ENCODE measurements around the gene PEX5L.

The PEX5L gene

DNA sequence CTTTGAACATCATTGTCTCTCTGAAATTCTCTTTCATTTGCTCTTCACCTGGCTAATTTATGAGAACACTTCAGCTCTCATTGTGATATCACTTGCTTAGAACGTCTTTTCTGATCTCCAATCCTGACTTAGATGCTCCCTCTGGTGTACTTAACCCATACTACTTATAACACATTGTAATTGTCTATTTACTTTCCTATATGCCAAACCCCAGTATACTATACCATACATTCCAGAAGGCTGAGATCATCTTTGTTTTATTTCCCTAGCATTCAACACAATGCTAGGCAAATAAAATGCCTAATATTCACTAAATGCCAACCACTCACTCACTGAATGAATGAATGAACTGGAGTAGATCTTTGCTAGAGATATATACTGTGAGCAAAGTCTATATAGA is 27.0 kb upstream of the PEX5L start:
- Histone ChIP-seq H3K9me3 (replicated peaks; ENCODE audit: insufficient read depth, low read length) (no peaks in the 10 kb centered on the region), H3K4me3 (ENCODE audit: low read length) (no peak overlapping the region), H4K20me1 (ENCODE audit: insufficient read depth, low read length) (no peaks in the 10 kb centered on the region), H3K79me2 (ENCODE audit: low read length) (no peaks in the 10 kb centered on the region), H2AFZ (ENCODE audit: low read length) (no peak overlapping the region), H3K36me3 (replicated peaks; ENCODE audit: insufficient read depth, low read length) (no peaks in the 10 kb centered on the region), H3K4me1 (ENCODE audit: low read length) (no peaks in the 10 kb centered on the region), H3K9me2 (replicated peaks; ENCODE audit: insufficient read depth, low read length) (no peaks in the 10 kb centered on the region), H3K27me3 (replicated peaks; ENCODE audit: insufficient read depth, low read length) (no peaks in the 10 kb centered on the region), H3K9ac (ENCODE audit: low read length) (no peak overlapping the region), H3K27ac (ENCODE audit: low read length) (no peak overlapping the region), H3K4me2 (ENCODE audit: low read depth, low read length) (no peak overlapping the region), H3F3A (ENCODE audit: insufficient read depth, low read length) (no peaks in the 10 kb centered on the region)
- no peak for DNase-seq
- no peak for TF ChIP-seq EZH2phosphoT487 (IDR thresholded peaks at IDR 0.05; ENCODE audit: low read length)
- no peak for TF ChIP-seq EZH2 (optimal IDR thresholded peaks at IDR 0.05; ENCODE audit: low read depth, low read length)
- TF ChIP-seq, protein P1, sequence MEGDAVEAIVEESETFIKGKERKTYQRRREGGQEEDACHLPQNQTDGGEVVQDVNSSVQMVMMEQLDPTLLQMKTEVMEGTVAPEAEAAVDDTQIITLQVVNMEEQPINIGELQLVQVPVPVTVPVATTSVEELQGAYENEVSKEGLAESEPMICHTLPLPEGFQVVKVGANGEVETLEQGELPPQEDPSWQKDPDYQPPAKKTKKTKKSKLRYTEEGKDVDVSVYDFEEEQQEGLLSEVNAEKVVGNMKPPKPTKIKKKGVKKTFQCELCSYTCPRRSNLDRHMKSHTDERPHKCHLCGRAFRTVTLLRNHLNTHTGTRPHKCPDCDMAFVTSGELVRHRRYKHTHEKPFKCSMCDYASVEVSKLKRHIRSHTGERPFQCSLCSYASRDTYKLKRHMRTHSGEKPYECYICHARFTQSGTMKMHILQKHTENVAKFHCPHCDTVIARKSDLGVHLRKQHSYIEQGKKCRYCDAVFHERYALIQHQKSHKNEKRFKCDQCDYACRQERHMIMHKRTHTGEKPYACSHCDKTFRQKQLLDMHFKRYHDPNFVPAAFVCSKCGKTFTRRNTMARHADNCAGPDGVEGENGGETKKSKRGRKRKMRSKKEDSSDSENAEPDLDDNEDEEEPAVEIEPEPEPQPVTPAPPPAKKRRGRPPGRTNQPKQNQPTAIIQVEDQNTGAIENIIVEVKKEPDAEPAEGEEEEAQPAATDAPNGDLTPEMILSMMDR (IDR thresholded peaks at IDR 0.05; ENCODE audit: low read length): no peak

DNA sequence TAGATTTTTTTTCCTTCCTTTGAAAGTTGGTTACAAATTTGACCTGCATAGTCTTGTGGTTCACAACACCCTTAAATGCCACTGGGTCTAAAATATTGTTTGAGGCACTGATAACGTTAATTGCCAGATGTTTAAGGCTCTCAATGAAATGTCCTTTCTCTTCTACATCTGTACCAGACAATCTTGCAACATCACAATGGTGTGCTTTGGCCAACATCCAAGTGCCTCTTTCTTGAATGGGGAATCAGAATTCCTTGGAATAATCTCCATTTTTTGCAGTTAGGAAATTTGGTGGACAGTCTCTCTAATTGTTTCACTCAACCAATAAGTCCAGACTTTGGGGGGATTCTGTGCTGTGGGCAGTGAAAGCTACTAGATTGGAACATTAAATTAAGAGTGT is 26.0 kb upstream of the PEX5L start:
- Histone ChIP-seq H3K36me3 (replicated peaks; ENCODE audit: insufficient read depth, low read length) (no peaks in the 10 kb centered on the region), H3K4me1 (ENCODE audit: low read length) (no peaks in the 10 kb centered on the region), H3K9ac (ENCODE audit: low read length) (no peak overlapping the region), H3K4me2 (ENCODE audit: low read depth, low read length) (no peak overlapping the region), H3K79me2 (ENCODE audit: low read length) (no peaks in the 10 kb centered on the region), H3K4me3 (ENCODE audit: low read length) (no peak overlapping the region), H3K27me3 (replicated peaks; ENCODE audit: insufficient read depth, low read length) (no peaks in the 10 kb centered on the region), H4K20me1 (ENCODE audit: insufficient read depth, low read length) (no peaks in the 10 kb centered on the region), H3K9me2 (replicated peaks; ENCODE audit: insufficient read depth, low read length) (no peaks in the 10 kb centered on the region), H2AFZ (ENCODE audit: low read length) (no peak overlapping the region), H3K9me3 (replicated peaks; ENCODE audit: insufficient read depth, low read length) (no peaks in the 10 kb centered on the region), H3F3A (ENCODE audit: insufficient read depth, low read length) (no peaks in the 10 kb centered on the region), H3K27ac (ENCODE audit: low read length) (no peak overlapping the region)
- DNase-seq: no peak
- TF ChIP-seq, protein P1 (IDR thresholded peaks at IDR 0.05; ENCODE audit: low read length): no peak
- no peak for TF ChIP-seq EZH2phosphoT487 (IDR thresholded peaks at IDR 0.05; ENCODE audit: low read length)
- no peak for TF ChIP-seq EZH2 (optimal IDR thresholded peaks at IDR 0.05; ENCODE audit: low read depth, low read length)

DNA sequence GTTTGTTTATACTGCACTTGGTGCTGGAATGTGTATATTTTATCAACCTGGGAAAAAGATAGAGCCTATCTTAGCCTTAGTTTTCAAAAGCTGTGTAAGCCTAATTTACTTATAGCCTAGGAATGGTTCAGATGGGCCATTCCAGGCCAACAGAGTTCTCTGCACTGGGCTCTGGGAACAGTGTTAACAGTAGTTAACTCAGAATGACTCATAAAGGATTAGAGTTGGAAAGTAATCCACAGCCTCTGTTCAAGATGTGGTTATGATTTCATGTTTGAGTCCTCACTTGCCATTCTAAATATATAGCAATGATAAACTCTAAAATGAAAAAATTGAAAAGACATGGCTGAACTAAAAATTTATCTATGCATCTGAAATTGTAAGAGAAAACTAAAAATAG is 22.6 kb upstream of the PEX5L start:
- Histone ChIP-seq H3K36me3 (replicated peaks; ENCODE audit: insufficient read depth, low read length) (no peaks in the 10 kb centered on the region), H3K79me2 (ENCODE audit: low read length) (no peaks in the 10 kb centered on the region), H3K27me3 (replicated peaks; ENCODE audit: insufficient read depth, low read length) (no peaks in the 10 kb centered on the region), H4K20me1 (ENCODE audit: insufficient read depth, low read length) (no peaks in the 10 kb centered on the region), H3F3A (ENCODE audit: insufficient read depth, low read length) (no peaks in the 10 kb centered on the region), H3K4me1 (ENCODE audit: low read length) (no peaks in the 10 kb centered on the region), H3K4me2 (ENCODE audit: low read depth, low read length) (no peak overlapping the region), H3K9ac (ENCODE audit: low read length) (no peak overlapping the region), H3K27ac (ENCODE audit: low read length) (no peak overlapping the region), H2AFZ (ENCODE audit: low read length) (no peak overlapping the region), H3K9me3 (replicated peaks; ENCODE audit: insufficient read depth, low read length) (no peaks in the 10 kb centered on the region), H3K4me3 (ENCODE audit: low read length) (no peak overlapping the region), H3K9me2 (replicated peaks; ENCODE audit: insufficient read depth, low read length) (no peaks in the 10 kb centered on the region)
- no peak for DNase-seq
- TF ChIP-seq, protein P1 (IDR thresholded peaks at IDR 0.05; ENCODE audit: low read length): no peak
- TF ChIP-seq EZH2 (optimal IDR thresholded peaks at IDR 0.05; ENCODE audit: low read depth, low read length) (no peak), EZH2phosphoT487 (IDR thresholded peaks at IDR 0.05; ENCODE audit: low read length) (no peak)

Measured in MM.1S (cell line).